GM21717 (cell line): ENCODE data around the gene C2orf66.

Source experiments
- ATAC-seq: cut with Tn5 transposase; IDR thresholded peaks from one replicate; pipeline ENCODE4 v1.9.1; 2021; ENCODE audit warnings: mild to moderate bottlenecking, moderate library complexity; ENCODE audit not compliant: unreplicated experiment

The C2orf66 gene

GRCh38 chr2:196809260-196809659 lies at the start of gene C2orf66:
Gene C2orf66 (minus strand): TSS chr2:196809355. CDS start chr2:196809336, 19 bp downstream.
- no peak for ATAC-seq

GRCh38 chr2:196854629-196855028 lies 45.5 kb upstream of the C2orf66 start:
- ATAC-seq, result no peak

GRCh38 chr2:196853301-196854087 lies 44.3 kb upstream of the C2orf66 start:
- ATAC-seq, result no peak

GRCh38 chr2:196851088-196851487 lies 41.9 kb upstream of the C2orf66 start:
- ATAC-seq, result no peak

GRCh38 chr2:196849895-196850294 lies 40.7 kb upstream of the C2orf66 start:
- ATAC-seq, result no peak

- ATAC-seq, result no peak
Observed at GRCh38 chr2:196846295-196846694, 37.1 kb upstream of the C2orf66 start.

- ATAC-seq, result no peak
Observed at GRCh38 chr2:196845371-196845770, 36.2 kb upstream of the C2orf66 start.

GRCh38 chr2:196840171-196840570 lies 31.0 kb upstream of the C2orf66 start:
- no peak for ATAC-seq

- ATAC-seq, result no peak
Observed at GRCh38 chr2:196839574-196839973, 30.4 kb upstream of the C2orf66 start.

GRCh38 chr2:196836440-196836839 lies 27.3 kb upstream of the C2orf66 start:
- ATAC-seq, result no peak

- no peak for ATAC-seq
Observed at GRCh38 chr2:196830701-196831100, 21.5 kb upstream of the C2orf66 start.

- ATAC-seq, result no peak
Observed at GRCh38 chr2:196827356-196827755, 18.2 kb upstream of the C2orf66 start.

- ATAC-seq, result no peak
Observed at GRCh38 chr2:196823750-196824522, 14.8 kb upstream of the C2orf66 start.

- ATAC-seq, result no peak
Observed at GRCh38 chr2:196821195-196821594, 12.0 kb upstream of the C2orf66 start.

GRCh38 chr2:196808083-196808665 lies 981 bp downstream of the C2orf66 start:
- no peak for ATAC-seq

- ATAC-seq, result no peak
Observed at GRCh38 chr2:196804381-196804780, 4.8 kb downstream of the C2orf66 start.

- ATAC-seq, result no peak
Observed at GRCh38 chr2:196802401-196802800, 6.8 kb downstream of the C2orf66 start.

- ATAC-seq, result no peak
Observed at GRCh38 chr2:196801674-196802261, 7.4 kb downstream of the C2orf66 start.

GRCh38 chr2:196798980-196799379 lies 10.2 kb downstream of the C2orf66 start:
- no peak for ATAC-seq

- no peak for ATAC-seq
Observed at GRCh38 chr2:196792865-196793264, 16.3 kb downstream of the C2orf66 start.

GRCh38 chr2:196783431-196784094 lies 25.6 kb downstream of the C2orf66 start:
- ATAC-seq, result no peak
